Fibroblast of villous mesenchyme (primary cell): Measurements from ENCODE around the gene PHLDA3. TPM values are rescaled to one million over a fixed set of nuclear protein-coding genes. Genes with fewer than 3 reads are reported as not detected.

Experiments used
- DNase-seq: peaks from one replicate; pipeline ENCODE4 v3.0.0-alpha.2; 2010; ENCODE audit warnings: low read depth
- H3K4me3 ChIP-seq: 2 replicates; pipeline ENCODE4 v1.5.1; 2011; ENCODE audit warnings: low read depth, mild to moderate bottlenecking, low read length
- total RNA-seq: library from RNA; depleted of rRNA; stranded (reverse); fragments of >200 nt; gene quantifications from 2 replicates; pipeline ENCODE4 v1.2.3, GENCODE V29; 2012
- TF ChIP-seq, protein P1 (sequence below): IDR thresholded peaks from 2 replicates; pipeline ENCODE4 v1.5.1; 2012; ENCODE audit warnings: low read depth, mild to moderate bottlenecking, low read length; ENCODE audit not compliant: insufficient read depth

Gene PHLDA3
- total RNA-seq: 65.1 and 70.0 TPM in 2 replicates

DNA sequence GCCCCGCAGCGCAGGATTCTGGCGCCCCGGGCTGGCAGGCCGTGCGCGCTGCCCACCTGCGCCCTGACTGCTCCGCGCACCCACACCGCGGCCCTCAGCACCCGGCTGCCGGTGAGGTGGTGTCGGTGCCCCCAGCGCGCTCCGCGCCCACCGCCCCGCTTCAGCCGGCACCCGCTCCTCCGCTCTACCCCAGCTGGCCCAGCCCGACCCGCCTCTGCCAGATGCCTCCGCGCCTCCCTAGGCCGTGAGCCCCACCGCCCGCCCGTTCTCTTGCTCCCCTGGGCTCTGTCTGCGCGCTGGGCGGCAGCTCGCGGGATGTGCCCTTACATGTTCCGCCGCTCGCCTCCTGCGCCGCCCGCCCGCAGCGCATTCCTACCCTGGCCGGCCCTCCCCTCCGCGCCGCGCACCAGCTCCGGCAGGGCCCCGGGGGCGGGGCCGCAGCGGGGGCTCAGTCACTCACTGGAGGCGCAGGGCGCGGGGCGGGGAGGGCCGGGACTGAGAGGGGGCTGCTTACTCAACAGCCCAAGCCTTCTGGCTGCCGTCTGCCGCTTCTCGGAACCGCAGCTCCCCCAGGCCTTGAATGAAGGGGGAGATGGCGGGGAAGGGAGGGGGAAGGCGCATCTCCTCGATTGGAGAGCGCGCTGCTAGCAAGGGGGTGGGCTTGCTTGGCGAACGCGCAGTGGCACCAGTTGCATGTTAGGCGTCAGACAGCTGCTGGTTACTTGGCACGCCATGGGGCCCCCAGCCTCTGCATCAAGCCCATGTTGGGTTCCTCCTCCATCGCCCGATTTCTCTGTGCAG lies at the start of gene PHLDA3:
PHLDA3 (minus strand) TSS at position 345 of the 801 bp plus-strand sequence. CDS start 402 bp downstream, outside the sequence.
- DNase-seq: peak; percentile 94
- TF ChIP-seq, protein P1, sequence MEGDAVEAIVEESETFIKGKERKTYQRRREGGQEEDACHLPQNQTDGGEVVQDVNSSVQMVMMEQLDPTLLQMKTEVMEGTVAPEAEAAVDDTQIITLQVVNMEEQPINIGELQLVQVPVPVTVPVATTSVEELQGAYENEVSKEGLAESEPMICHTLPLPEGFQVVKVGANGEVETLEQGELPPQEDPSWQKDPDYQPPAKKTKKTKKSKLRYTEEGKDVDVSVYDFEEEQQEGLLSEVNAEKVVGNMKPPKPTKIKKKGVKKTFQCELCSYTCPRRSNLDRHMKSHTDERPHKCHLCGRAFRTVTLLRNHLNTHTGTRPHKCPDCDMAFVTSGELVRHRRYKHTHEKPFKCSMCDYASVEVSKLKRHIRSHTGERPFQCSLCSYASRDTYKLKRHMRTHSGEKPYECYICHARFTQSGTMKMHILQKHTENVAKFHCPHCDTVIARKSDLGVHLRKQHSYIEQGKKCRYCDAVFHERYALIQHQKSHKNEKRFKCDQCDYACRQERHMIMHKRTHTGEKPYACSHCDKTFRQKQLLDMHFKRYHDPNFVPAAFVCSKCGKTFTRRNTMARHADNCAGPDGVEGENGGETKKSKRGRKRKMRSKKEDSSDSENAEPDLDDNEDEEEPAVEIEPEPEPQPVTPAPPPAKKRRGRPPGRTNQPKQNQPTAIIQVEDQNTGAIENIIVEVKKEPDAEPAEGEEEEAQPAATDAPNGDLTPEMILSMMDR: no peak
- H3K4me3 ChIP-seq: peak within 1 kb of the TSS; percentile 98

DNA sequence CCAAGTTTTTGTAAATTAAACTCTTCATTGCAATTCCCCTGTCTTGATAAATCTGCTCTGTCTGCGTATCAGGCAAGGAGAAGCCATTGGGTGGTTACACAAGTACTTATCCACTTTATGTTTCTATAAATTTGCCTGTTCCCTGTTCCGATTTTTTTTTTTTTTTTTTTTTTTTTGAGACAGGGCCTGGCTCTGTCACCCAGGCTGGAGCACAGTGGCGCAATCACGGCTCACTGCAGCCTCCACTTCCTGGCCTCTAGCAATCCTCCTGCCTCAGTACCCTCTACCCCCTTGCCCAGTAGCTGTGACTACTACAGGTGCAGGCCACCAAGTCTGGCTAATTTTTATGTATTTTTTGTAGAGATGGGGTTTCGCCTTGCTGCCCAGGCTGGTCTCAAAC lies 49.1 kb upstream of the PHLDA3 start:
- TF ChIP-seq, protein P1: no peak
- DNase-seq: no peak
- no peak overlapping the region for H3K4me3 ChIP-seq

DNA sequence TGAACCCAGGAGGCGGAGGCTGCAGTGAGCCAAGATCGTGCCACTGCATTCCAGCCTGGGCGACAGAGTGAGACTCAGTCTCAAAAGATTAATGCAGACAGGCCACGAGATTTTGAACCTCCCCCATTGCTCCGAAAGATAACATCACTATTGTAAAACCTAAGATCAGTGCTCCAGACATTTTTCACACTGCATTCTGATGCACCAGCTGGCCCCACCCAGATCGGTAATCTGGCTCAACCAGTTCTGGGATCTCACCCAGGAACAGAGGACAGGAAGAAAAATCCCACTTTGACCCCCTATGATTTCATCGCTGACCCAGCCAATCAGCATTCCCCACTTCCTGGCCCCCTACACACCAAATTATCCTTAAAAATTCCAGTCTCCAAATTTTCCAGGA lies 48.6 kb upstream of the PHLDA3 start:
- DNase-seq: peak; percentile 48
- TF ChIP-seq, protein P1: no peak
- H3K4me3 ChIP-seq: no peak overlapping the region

DNA sequence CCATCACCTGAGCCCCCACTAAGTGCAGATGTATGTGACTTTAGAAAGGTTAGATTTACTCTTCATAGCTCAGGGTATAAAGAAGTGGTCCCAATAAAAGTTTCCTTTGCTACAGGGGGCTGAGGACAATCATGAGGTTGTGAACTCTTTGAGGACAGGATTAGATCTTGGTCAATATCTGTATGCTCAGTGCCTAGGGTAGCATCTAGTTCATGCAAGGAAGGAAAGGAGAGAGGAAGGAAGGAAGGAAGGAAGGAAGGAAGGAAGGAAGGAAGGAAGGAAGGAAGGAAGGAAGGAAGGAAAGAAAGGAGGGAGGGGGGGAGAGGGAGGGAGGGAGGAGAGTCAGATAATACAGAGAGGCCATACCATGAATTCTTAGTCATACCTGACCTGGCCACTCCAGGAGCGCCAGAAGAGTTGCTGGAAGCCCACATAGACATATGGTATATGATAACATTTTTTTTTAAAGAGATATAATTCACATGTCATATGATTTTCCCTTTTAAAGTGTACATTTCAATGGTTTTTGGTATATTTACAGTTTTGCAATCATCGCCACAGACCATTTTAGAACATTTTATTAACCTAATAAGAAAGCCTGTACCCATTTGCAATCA lies 47.6 kb upstream of the PHLDA3 start:
- no peak overlapping the region for H3K4me3 ChIP-seq
- TF ChIP-seq, protein P1: no peak
- no peak for DNase-seq

DNA sequence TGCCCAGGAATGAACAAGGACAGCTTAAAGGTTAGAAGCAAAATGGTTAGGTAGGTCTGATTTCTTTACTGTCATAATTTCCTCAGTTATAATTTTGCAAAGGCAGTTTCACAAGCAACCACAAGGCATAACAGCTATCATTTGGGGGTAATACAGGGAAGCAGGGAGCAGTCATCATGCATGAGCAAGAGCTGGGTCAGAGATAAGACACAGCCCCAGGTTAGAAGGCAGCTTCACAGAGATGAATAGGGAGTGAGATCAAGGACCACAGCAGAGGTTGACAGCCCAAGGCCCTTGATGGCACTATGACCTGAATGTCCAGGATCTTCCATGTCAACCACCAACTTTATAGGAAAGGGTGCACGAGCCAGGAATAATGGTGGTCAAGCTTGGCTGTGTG lies 46.9 kb upstream of the PHLDA3 start:
- H3K4me3 ChIP-seq: no peak overlapping the region
- no peak for DNase-seq
- TF ChIP-seq, protein P1: no peak

DNA sequence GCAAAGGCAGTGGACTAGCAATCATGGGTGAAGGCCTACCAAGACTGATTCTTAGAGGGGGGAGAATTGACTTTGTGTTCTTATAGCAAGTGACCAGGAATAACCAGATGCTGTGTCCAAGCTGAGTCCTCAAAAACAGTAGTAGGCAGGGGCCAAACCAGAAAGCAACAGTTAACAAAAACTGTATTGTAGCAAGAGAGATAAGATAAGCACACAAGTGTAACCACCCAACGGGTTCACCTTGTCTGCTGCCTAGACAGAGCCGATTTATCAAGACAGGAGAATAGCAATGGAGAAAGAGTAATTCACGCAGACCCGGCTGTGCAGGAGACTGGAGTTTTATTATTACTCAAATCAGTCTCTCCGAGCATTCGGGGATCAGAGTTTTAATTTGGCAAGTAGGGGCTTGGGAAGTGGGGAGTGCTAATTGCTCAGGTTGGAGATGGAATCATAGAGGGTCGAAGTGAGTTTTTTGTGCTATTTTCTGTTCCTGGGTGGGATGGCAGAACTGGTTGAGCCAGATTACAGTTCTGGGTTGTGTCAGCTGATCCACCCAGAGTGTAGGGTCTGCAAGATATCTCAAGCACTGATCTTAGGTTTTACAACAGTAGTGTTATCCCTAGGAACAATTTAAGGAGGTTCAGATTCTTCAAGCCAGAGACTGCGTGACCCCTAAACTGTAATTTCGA lies 46.2 kb upstream of the PHLDA3 start:
- no peak overlapping the region for H3K4me3 ChIP-seq
- TF ChIP-seq, protein P1: no peak
- no peak for DNase-seq
